GM23338 (cell line): ENCODE measurements around the gene AFF1.

Experiments
- CREB1 ChIP-seq: fragments of 250-450 bp; sonication (Bioruptor Pico); IDR thresholded peaks from 2 replicates; pipeline ENCODE4 v1.5.0; 2020; ENCODE audit warnings: low read depth, mild to moderate bottlenecking, moderate library complexity
- CTCF ChIP-seq, 2 experiments: fragments of 200-600 bp in 1 of 2; sonication (generic) in 1 of 2; conservative IDR thresholded peaks; 2 replicates each; pipeline versions ENCODE4 v1.5.1 to v1.6.1; 2016 to 2017; ENCODE audit warnings: antibody characterized with exemption in 2 of 2, low read depth in 2 of 2, mild to moderate bottlenecking in 2 of 2, moderate library complexity in 1 of 2
- ETS1 ChIP-seq: IDR thresholded peaks from 2 replicates; pipeline ENCODE4 v1.6.1; 2016; ENCODE audit warnings: antibody characterized with exemption
- EZH2 ChIP-seq: fragments of 200-600 bp; sonication (generic); IDR thresholded peaks from one replicate; pipeline ENCODE4 v1.8.0; 2017; ENCODE audit warnings: antibody characterized with exemption, mild to moderate bottlenecking, low read depth; ENCODE audit not compliant: unreplicated experiment
- EZH2phosphoT487 ChIP-seq: fragments of 200-600 bp; sonication (generic); IDR thresholded peaks from one replicate; pipeline ENCODE4 v1.8.1; 2018; ENCODE audit warnings: antibody characterized with exemption; ENCODE audit not compliant: unreplicated experiment
- JUNB ChIP-seq: IDR thresholded peaks from one replicate; pipeline ENCODE4 v1.6.1; 2016; ENCODE audit warnings: antibody characterized with exemption; ENCODE audit not compliant: unreplicated experiment
- NANOG ChIP-seq: IDR thresholded peaks from 2 replicates; pipeline ENCODE4 v1.6.1; 2016; ENCODE audit warnings: antibody characterized with exemption, borderline replicate concordance
- POLR2AphosphoS5 ChIP-seq: IDR thresholded peaks from 2 replicates; pipeline ENCODE4 v1.6.1; 2016; ENCODE audit warnings: antibody characterized with exemption, low read depth
- REST ChIP-seq: IDR thresholded peaks from one replicate; pipeline ENCODE4 v1.6.1; 2018; ENCODE audit warnings: antibody characterized with exemption; ENCODE audit not compliant: unreplicated experiment
- STAT1 ChIP-seq: IDR thresholded peaks from one replicate; pipeline ENCODE4 v1.6.1; 2016; ENCODE audit warnings: antibody characterized with exemption; ENCODE audit not compliant: unreplicated experiment
- ZNF114 ChIP-seq: fragments of 250-450 bp; sonication (Bioruptor Pico); IDR thresholded peaks from 2 replicates; pipeline ENCODE4 v1.5.0; 2020; ENCODE audit warnings: mild to moderate bottlenecking, moderate library complexity
- ZNF331 ChIP-seq: fragments of 250-450 bp; sonication (Bioruptor Pico); IDR thresholded peaks from 2 replicates; pipeline ENCODE4 v1.5.0; 2020; ENCODE audit warnings: low read depth, mild to moderate bottlenecking, moderate library complexity
- ZNF462 ChIP-seq: fragments of 250-450 bp; sonication (Bioruptor Pico); IDR thresholded peaks from 2 replicates; pipeline ENCODE4 v1.5.0; 2020; ENCODE audit warnings: mild to moderate bottlenecking, moderate library complexity

- TF ChIP-seq CTCF (conservative IDR thresholded peaks at IDR 0.05; ENCODE audit: low read depth in 2 of 2) = no peak
- no peak for TF ChIP-seq EZH2
- no peak for TF ChIP-seq POLR2AphosphoS5
- no peak for TF ChIP-seq EZH2phosphoT487
- no peak for TF ChIP-seq REST
- TF ChIP-seq NANOG = no peak
- no peak for TF ChIP-seq ZNF331 (CRISPR knock-in tag)
- no peak for TF ChIP-seq CREB1
- no peak for TF ChIP-seq JUNB
- TF ChIP-seq ETS1 = no peak
- TF ChIP-seq ZNF114 (CRISPR knock-in tag) = no peak
- TF ChIP-seq STAT1 = no peak
- TF ChIP-seq ZNF462 (CRISPR knock-in tag) = no peak
Observed at GRCh38 chr4:87153078-87153870, 218.5 kb downstream of the AFF1 start.
